T-helper 1 cell treated with Interleukin-12 subunit alpha and Interleukin-12 subunit beta and Interleukin-4 antibody, amounts not matched to agents 30 μg/mL and 1 μg/mL, for 36 hours (primary cell): Measurements from ENCODE around the gene OR4D9.

ENCODE experiments used
- H3K27ac Mint-ChIP-seq: one replicate; pipeline ENCODE4 v1.8.0; 2021; ENCODE audit warnings: mild to moderate bottlenecking, mixed read lengths
- H3K27me3 Mint-ChIP-seq: one replicate; pipeline ENCODE4 v1.8.0; 2021; ENCODE audit warnings: low read depth, mixed read lengths
- H3K36me3 Mint-ChIP-seq: one replicate; pipeline ENCODE4 v1.8.0; 2021; ENCODE audit warnings: low read depth, mixed read lengths
- H3K4me1 Mint-ChIP-seq: one replicate; pipeline ENCODE4 v1.8.0; 2021; ENCODE audit warnings: low read depth, mixed read lengths
- H3K4me3 Mint-ChIP-seq: one replicate; pipeline ENCODE4 v1.8.0; 2021; ENCODE audit warnings: mild to moderate bottlenecking, moderate library complexity, mixed read lengths
- H3K9me3 Mint-ChIP-seq: one replicate; pipeline ENCODE4 v1.8.0; 2021; ENCODE audit warnings: mixed read lengths

OR4D9 gene

DNA sequence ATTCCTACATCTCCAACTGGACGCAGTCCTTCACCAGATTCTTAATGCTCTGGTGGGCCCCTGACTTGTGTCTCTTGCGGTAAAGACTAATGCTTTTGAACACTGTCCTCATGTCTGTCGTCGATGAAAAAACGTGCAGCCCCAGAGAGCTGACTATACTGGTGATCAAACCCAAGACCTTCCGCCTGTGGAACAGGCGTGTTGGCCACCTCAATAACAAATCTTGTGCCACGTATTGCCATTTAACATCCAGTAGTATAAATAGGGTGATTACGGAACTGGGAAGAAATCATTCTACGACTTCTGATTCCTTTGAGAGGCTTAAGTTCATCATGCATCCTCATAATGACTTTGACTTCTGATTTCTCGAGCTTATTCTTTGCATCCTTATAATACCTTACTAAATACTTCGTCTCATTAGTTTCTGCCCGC is 45.6 kb downstream of the OR4D9 start:
- Mint-ChIP-seq H3K9me3 (no peaks in the 10 kb centered on the region), H3K4me1 (peaks cover 35% of the 10 kb centered on the region), H3K4me3 (peak overlapping the region; percentile 81), H3K27ac (peak overlapping the region; percentile 80), H3K36me3 (peaks cover 4% of the 10 kb centered on the region), H3K27me3 (peaks cover 22% of the 10 kb centered on the region)

DNA sequence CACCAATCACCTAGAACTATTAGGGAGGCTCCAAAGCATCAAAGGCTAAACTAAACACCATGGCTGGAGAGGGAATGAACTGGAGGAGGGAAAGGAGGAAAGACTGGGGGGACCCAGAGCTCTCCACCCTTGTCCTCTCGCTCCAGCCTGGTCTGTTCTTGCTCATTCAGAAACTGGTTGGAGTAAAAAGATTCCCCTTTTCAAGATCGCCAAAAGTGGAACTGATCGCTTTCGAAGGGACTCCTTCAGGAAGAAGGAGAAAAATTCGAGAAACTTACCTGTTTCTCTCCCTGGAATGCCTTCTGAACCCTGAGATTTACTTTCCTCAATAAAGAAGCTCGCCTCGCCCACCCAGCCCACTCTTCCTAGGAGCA is 46.9 kb downstream of the OR4D9 start:
- no peaks in the 10 kb centered on the region for H3K9me3 Mint-ChIP-seq
- peaks cover 19% of the 10 kb centered on the region for H3K27me3 Mint-ChIP-seq
- H3K4me1 Mint-ChIP-seq = peaks cover 33% of the 10 kb centered on the region
- H3K27ac Mint-ChIP-seq = no peak overlapping the region
- H3K4me3 Mint-ChIP-seq = peak overlapping the region; percentile 81
- H3K36me3 Mint-ChIP-seq = peaks cover 4% of the 10 kb centered on the region

- H3K27me3 Mint-ChIP-seq = peaks cover 12% of the 10 kb centered on the region
- peak overlapping the region; percentile 97 for H3K27ac Mint-ChIP-seq
- peak overlapping the region; percentile 93 for H3K4me3 Mint-ChIP-seq
- no peaks in the 10 kb centered on the region for H3K9me3 Mint-ChIP-seq
- peaks cover 31% of the 10 kb centered on the region for H3K4me1 Mint-ChIP-seq
- peaks cover 4% of the 10 kb centered on the region for H3K36me3 Mint-ChIP-seq
Measured at GRCh38 chr11:59559886-59560285, 48.5 kb downstream of the OR4D9 start.

DNA sequence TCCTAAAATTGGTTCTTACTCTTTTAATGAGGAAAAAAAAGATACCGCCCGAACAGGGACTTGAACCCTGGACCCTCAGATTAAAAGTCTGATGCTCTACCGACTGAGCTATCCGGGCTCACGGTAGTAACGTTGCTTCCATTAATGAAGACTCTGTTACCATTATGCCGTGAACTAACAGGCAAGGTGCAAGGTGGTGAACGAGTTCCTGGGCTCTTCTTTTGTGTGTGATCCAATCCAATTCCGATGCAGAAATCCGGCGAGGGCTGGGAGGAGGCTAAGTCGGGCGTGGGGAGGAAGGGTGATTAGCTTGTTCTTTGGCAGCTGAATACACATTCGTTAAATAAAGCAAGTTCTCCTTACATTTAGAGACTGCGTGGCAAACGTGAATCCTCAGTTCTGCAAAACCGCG is 49.0 kb downstream of the OR4D9 start:
- no peaks in the 10 kb centered on the region for H3K9me3 Mint-ChIP-seq
- peaks cover 12% of the 10 kb centered on the region for H3K27me3 Mint-ChIP-seq
- H3K36me3 Mint-ChIP-seq = peaks cover 4% of the 10 kb centered on the region
- peaks cover 31% of the 10 kb centered on the region for H3K4me1 Mint-ChIP-seq
- H3K27ac Mint-ChIP-seq = peak overlapping the region; percentile 97
- peak overlapping the region; percentile 93 for H3K4me3 Mint-ChIP-seq

DNA sequence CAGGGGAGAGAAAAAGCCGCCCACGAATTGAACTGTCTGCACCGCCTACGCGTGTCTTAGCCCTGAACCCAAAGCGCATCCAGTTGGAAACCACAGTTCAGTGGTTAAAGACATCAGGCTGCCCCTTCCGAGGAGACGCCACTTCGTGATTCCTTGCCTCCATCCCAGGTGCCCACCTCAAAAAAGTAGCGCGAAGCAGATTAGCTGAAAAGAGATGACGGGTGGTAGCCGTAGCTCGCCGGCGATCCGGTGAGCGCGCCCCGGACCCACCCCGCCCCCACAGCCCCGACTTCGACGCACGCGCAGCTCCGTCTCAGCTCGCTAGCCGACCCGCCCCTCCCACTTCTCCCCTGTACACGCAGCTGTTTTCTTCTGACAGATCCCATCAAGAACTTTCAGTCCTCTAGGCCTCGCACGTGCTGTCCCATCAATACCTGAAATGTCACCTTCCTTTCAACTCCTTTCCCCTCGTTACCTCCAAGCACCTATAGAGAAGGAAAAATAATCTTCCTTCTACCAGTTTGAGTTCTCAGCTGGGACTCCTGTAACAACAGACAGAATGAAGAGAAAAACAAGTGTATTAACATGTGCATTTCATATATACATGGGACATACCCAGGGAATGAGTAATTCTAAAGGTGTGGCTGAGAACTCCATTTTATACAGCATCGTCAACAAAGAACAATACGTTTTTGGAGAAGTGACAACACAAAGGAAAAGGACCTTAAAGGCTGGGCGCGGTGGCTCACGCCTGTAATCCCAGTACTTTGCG is 49.5 kb downstream of the OR4D9 start:
- Mint-ChIP-seq H3K4me3 (peak overlapping the region; percentile 93), H3K27me3 (peaks cover 6% of the 10 kb centered on the region), H3K27ac (peak overlapping the region; percentile 97), H3K36me3 (peaks cover 4% of the 10 kb centered on the region), H3K4me1 (peaks cover 28% of the 10 kb centered on the region), H3K9me3 (no peaks in the 10 kb centered on the region)

GRCh38 chr11:59562292-59562691 is 51.0 kb downstream of the OR4D9 start:
- H3K36me3 Mint-ChIP-seq = peaks cover 4% of the 10 kb centered on the region
- H3K27me3 Mint-ChIP-seq = no peaks in the 10 kb centered on the region
- H3K4me1 Mint-ChIP-seq = peaks cover 21% of the 10 kb centered on the region
- no peak overlapping the region for H3K27ac Mint-ChIP-seq
- no peak overlapping the region for H3K4me3 Mint-ChIP-seq
- H3K9me3 Mint-ChIP-seq = no peaks in the 10 kb centered on the region
